ENCODE results near the gene WNT2.
"Not testable (repeated sequence)": the region's sequence is repeated elsewhere in the genome, so short reads cannot be mapped to it uniquely, and the experiment has no call there.

WNT2 gene

DNA sequence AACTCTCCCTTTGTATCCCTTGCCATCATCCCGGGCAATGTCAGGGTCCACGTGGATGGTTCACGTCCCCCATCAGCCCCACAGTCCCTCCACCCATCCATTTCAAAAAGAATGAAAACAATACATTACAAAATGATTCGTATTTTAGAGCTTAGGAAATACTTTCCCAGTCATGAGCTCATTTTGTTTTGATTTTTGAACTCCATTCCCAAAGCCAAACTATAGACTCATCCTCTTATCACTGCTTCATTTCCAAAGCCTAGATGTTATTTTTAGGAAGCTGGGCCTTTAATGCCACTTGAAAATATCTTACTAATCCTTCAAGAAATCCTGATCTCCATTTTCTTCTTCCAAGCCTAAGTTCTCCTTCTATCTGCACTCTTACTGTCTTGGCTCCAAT, 72.1 kb downstream of the WNT2 start:
- H3K4me3 ChIP-seq (replicated peaks in 1 of 2; ENCODE audit: low read depth in 2 of 2, low read length in 2 of 2), result no peak overlapping the region
- DNase-seq (ENCODE audit: low read depth in 2 of 2), result peak; percentile 32 to 57
- TF ChIP-seq, protein P1, sequence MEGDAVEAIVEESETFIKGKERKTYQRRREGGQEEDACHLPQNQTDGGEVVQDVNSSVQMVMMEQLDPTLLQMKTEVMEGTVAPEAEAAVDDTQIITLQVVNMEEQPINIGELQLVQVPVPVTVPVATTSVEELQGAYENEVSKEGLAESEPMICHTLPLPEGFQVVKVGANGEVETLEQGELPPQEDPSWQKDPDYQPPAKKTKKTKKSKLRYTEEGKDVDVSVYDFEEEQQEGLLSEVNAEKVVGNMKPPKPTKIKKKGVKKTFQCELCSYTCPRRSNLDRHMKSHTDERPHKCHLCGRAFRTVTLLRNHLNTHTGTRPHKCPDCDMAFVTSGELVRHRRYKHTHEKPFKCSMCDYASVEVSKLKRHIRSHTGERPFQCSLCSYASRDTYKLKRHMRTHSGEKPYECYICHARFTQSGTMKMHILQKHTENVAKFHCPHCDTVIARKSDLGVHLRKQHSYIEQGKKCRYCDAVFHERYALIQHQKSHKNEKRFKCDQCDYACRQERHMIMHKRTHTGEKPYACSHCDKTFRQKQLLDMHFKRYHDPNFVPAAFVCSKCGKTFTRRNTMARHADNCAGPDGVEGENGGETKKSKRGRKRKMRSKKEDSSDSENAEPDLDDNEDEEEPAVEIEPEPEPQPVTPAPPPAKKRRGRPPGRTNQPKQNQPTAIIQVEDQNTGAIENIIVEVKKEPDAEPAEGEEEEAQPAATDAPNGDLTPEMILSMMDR (IDR thresholded peaks at IDR 0.05; ENCODE audit: low read depth, low read length), result no peak

DNA sequence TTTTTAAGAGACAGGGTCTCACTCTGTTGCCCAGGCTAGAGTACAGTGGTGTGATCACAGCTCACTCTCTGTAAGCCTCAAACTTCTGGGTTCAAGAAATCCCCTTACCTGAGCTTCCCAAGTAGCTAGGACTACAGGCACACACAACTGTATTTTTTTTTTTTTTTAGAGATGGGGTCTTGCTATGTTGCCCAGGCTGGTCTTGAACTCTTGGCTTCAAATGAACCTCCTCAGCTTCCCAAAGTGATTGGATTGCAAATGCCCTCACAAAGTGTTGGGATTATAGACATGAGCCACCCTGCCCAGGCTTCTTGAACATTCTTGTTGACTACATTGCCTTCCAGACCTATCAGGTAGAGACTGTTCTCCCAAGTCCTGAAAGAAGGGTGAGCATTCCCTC, 72.6 kb downstream of the WNT2 start:
- no peak for DNase-seq (ENCODE audit: low read depth in 2 of 2)
- no peak overlapping the region for H3K4me3 ChIP-seq (replicated peaks in 1 of 2; ENCODE audit: low read depth in 2 of 2, low read length in 2 of 2)
- TF ChIP-seq, protein P1 (IDR thresholded peaks at IDR 0.05; ENCODE audit: low read depth, low read length), result no peak

DNA sequence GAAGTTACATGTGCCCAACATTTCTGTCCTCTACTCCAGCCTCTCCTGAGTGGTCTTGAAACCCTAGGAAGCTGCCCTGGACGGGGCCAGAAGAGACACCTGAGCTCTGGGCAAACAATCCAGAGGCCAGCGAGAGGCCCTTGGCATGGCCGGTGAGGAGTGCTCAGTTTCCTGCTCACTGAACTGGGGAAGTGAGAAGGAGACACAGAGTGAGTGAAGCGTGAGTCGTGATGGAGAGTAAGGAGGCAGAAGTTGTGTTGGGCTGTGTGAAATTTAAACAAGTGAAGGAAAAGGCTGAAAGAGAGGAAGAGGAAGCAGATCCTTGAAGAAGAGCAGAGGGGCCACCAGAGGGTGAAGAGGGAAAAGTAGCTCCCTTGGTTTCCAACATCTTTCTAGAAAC, 73.2 kb downstream of the WNT2 start:
- DNase-seq (ENCODE audit: low read depth in 2 of 2), result no peak
- TF ChIP-seq, protein P1 (IDR thresholded peaks at IDR 0.05; ENCODE audit: low read depth, low read length), result no peak
- H3K4me3 ChIP-seq (replicated peaks in 1 of 2; ENCODE audit: low read depth in 2 of 2, low read length in 2 of 2), result no peak overlapping the region

DNA sequence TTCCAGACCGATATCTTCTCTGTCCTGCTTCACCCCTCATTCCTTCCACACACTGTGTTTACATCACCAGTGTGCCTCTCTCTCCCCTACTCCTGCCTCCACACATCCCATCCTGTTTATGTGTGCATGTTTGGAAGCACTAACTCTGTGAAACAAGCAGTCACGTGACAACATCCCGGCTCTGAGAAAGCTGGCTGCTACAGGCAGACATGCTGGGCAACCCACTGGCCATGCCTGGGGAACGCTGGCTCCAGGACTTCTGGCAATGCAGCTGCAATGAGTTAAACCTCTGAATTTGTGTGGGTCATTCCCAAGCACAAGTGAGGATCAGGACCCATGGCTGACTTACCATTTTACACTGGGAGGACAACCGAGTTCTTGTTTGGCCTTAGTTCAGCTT, 74.0 kb downstream of the WNT2 start:
- H3K4me3 ChIP-seq (replicated peaks in 1 of 2; ENCODE audit: low read depth in 2 of 2, low read length in 2 of 2), result no peak overlapping the region
- no peak for DNase-seq (ENCODE audit: low read depth in 2 of 2)
- TF ChIP-seq, protein P1 (IDR thresholded peaks at IDR 0.05; ENCODE audit: low read depth, low read length), result no peak

DNA sequence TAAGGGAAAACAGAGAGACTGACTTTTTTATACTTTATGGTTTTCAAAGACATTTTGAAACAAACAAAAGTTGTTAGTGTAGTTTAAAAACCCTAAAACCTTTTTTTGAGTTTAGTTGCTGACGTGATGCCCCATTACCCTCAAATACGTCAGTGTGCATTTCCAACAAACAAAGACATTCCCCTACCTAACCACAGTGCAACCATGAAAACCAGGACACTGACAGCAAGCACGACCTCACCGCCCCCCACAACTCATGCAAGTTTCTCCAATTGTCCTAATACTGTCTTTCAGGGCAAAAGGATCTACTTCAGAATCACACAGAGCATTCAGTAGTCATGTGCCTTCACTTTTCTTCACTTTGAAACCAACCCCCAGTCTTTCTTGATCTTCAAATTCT, 75.0 kb downstream of the WNT2 start:
- no peak overlapping the region for H3K4me3 ChIP-seq (replicated peaks in 1 of 2; ENCODE audit: low read depth in 2 of 2, low read length in 2 of 2)
- no peak for DNase-seq (ENCODE audit: low read depth in 2 of 2)
- TF ChIP-seq, protein P1 (IDR thresholded peaks at IDR 0.05; ENCODE audit: low read depth, low read length), result no peak

DNA sequence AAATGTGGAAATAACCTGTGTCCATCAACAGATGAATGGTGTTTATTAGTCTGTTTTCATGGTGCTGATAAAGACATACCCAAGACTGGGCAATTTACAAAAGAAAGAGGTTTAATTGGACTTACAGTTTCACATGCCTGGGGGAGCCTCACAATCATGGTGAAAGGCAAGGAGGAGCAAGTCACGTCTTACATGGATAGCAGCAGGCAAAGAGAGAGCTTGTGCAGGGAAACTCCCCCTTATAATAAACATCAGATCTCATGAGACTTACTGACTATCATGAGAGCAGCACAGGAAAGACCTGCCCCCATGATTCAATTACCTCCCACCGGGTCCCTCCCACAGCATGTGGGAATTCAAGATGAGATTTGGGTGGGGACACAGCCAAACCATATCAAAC, 77.2 kb downstream of the WNT2 start:
- not testable (repeated sequence) for H3K4me3 ChIP-seq (replicated peaks in 1 of 2; ENCODE audit: low read depth in 2 of 2, low read length in 2 of 2); DNase-seq (ENCODE audit: low read depth in 2 of 2)

DNA sequence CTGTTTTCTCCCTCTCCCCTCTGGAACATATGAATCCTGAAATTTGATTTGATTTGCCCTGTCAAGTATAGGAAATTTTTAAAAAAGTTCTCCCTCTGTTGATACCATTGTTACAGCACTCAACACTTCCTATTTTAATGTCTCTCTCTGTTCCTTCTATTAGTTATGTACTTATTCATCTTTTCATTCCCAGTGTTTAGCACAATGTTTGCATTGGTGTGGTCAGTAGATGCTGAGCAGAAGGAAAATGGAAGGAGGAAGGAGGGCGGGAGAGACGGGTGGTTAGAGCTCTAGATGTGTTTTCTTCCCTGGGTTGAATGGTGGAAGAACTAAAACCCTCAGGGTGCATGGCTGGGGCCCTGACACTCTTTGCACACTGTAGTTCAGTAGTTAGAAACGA, 79.5 kb downstream of the WNT2 start:
- no peak overlapping the region for H3K4me3 ChIP-seq (replicated peaks in 1 of 2; ENCODE audit: low read depth in 2 of 2, low read length in 2 of 2)
- TF ChIP-seq, protein P1 (IDR thresholded peaks at IDR 0.05; ENCODE audit: low read depth, low read length), result no peak
- DNase-seq (ENCODE audit: low read depth in 2 of 2), result no peak

All from cardiac fibroblast (primary cell).